Measurements from ENCODE around the gene SP140L.
A peak's percentile ranks its signal among the peaks of the same experiment; 100 is the strongest.
"Not testable (repeated sequence)": the region's sequence is repeated elsewhere in the genome, so short reads cannot be mapped to it uniquely, and the experiment has no call there.

SP140L gene

DNA sequence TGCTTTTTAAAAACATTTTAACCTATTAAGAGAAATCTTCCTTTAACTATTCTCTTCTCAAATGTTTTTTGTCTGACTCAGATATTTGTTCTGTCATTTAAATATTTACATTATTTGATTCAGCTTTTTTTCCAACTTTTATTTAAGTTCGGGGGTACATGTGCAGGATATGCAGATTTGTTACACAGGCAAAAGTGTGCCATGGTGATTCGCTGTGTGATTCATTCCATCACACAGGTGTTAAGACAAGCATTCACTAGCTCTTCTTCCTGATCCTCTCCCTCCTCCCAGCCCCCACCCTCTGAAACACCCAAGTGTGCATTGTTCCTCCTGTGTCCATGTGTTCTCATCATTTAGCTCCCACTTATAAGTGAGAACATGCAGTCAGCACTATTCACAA lies 108.4 kb downstream of the SP140L start:
- no peaks in the 10 kb centered on the region for H3K9me3 ChIP-seq (ENCODE audit: insufficient read depth, low read length)
- TF ChIP-seq EZH2phosphoT487 (IDR thresholded peaks at IDR 0.05; ENCODE audit: low read depth): no peak
- TF ChIP-seq, protein P1, sequence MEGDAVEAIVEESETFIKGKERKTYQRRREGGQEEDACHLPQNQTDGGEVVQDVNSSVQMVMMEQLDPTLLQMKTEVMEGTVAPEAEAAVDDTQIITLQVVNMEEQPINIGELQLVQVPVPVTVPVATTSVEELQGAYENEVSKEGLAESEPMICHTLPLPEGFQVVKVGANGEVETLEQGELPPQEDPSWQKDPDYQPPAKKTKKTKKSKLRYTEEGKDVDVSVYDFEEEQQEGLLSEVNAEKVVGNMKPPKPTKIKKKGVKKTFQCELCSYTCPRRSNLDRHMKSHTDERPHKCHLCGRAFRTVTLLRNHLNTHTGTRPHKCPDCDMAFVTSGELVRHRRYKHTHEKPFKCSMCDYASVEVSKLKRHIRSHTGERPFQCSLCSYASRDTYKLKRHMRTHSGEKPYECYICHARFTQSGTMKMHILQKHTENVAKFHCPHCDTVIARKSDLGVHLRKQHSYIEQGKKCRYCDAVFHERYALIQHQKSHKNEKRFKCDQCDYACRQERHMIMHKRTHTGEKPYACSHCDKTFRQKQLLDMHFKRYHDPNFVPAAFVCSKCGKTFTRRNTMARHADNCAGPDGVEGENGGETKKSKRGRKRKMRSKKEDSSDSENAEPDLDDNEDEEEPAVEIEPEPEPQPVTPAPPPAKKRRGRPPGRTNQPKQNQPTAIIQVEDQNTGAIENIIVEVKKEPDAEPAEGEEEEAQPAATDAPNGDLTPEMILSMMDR (IDR thresholded peaks at IDR 0.05; ENCODE audit: low read depth, low read length): no peak
- H3K9ac ChIP-seq (ENCODE audit: low read length): no peak overlapping the region
- peaks cover 20% of the 10 kb centered on the region for H3K4me1 ChIP-seq (ENCODE audit: low read length)
- H3K79me2 ChIP-seq (ENCODE audit: low read length): peaks cover 85% of the 10 kb centered on the region
- no peak overlapping the region for H3K27ac ChIP-seq (ENCODE audit: low read length)
- no peak overlapping the region for H3K4me2 ChIP-seq (ENCODE audit: low read length)
- H3K4me3 ChIP-seq (ENCODE audit: low read length): no peak overlapping the region
- no peaks in the 10 kb centered on the region for H3K27me3 ChIP-seq (ENCODE audit: low read depth, low read length)
- H3K36me3 ChIP-seq (replicated peaks; ENCODE audit: low read depth, low read length): peaks cover 56% of the 10 kb centered on the region
- H4K20me1 ChIP-seq (ENCODE audit: insufficient read depth, low read length): peaks cover 14% of the 10 kb centered on the region
- no peak overlapping the region for H2AFZ ChIP-seq (ENCODE audit: low read depth, low read length)

DNA sequence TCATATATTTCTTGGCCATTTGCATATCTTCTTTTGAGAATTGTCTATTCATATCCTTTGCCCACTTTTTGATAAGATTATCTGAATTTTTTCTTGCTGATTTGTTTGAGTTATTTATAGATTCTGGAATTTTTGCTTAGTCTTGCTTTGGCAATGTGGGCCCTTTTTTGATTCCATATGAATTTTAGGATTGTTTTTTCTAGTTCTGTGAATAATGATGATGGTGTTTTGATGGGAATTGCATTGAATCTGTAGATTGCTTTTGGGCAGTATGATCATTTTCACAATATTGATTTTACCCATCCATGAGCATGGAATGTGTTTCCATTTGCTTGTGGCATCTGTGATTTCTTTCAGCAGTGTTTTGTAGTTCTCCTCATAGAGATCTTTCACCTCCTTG lies 112.1 kb downstream of the SP140L start:
- not testable (repeated sequence) for H3K4me3 ChIP-seq (ENCODE audit: low read length); H2AFZ ChIP-seq (ENCODE audit: low read depth, low read length); H3K9me3 ChIP-seq (ENCODE audit: insufficient read depth, low read length); H4K20me1 ChIP-seq (ENCODE audit: insufficient read depth, low read length); H3K27me3 ChIP-seq (ENCODE audit: low read depth, low read length); H3K27ac ChIP-seq (ENCODE audit: low read length); H3K9ac ChIP-seq (ENCODE audit: low read length)
- Histone ChIP-seq H3K36me3 (replicated peaks; ENCODE audit: low read depth, low read length) (peaks cover 42% of the 10 kb centered on the region), H3K4me2 (ENCODE audit: low read length) (0 out of 2 replicates have a peak overlapping the region, but pooled peaks have one; percentile 61), H3K4me1 (ENCODE audit: low read length) (peaks cover 15% of the 10 kb centered on the region), H3K79me2 (ENCODE audit: low read length) (peaks cover 59% of the 10 kb centered on the region)

DNA sequence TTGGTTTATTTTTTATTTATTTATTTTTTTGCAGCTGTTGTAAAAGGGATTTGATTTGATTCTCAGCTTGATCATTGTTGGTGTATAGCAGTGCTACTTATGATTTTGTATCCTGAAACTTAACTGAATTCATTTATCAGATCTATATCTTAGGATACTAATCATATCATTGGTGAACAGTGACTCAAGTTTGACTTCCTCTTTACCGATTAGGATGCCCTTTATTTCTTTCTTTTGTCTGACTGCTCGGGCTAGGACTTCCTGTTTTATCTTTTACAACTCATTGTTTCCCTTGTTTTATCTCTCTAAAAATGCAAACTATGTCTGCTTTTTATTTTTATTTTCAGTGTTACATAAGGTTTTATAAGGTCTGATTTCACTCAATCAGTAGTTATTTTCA lies 112.6 kb downstream of the SP140L start:
- no peak overlapping the region for H3K9ac ChIP-seq (ENCODE audit: low read length)
- H3K79me2 ChIP-seq (ENCODE audit: low read length): peaks cover 54% of the 10 kb centered on the region
- no peak overlapping the region for H3K27ac ChIP-seq (ENCODE audit: low read length)
- no peak overlapping the region for H2AFZ ChIP-seq (ENCODE audit: low read depth, low read length)
- peaks cover 46% of the 10 kb centered on the region for H3K36me3 ChIP-seq (replicated peaks; ENCODE audit: low read depth, low read length)
- no peaks in the 10 kb centered on the region for H3K27me3 ChIP-seq (ENCODE audit: low read depth, low read length)
- peak overlapping the region; percentile 61 for H3K4me2 ChIP-seq (ENCODE audit: low read length)
- no peak for TF ChIP-seq EZH2phosphoT487 (IDR thresholded peaks at IDR 0.05; ENCODE audit: low read depth)
- TF ChIP-seq, protein P1 (IDR thresholded peaks at IDR 0.05; ENCODE audit: low read depth, low read length): no peak
- H3K4me1 ChIP-seq (ENCODE audit: low read length): peaks cover 15% of the 10 kb centered on the region
- H4K20me1 ChIP-seq (ENCODE audit: insufficient read depth, low read length): 0 out of 2 replicates have a peak, but pooled peaks cover 6% of the 10 kb centered on the region
- no peaks in the 10 kb centered on the region for H3K9me3 ChIP-seq (ENCODE audit: insufficient read depth, low read length)
- H3K4me3 ChIP-seq (ENCODE audit: low read length): peak overlapping the region; percentile 35; the same call in 1 of the 2 replicates

DNA sequence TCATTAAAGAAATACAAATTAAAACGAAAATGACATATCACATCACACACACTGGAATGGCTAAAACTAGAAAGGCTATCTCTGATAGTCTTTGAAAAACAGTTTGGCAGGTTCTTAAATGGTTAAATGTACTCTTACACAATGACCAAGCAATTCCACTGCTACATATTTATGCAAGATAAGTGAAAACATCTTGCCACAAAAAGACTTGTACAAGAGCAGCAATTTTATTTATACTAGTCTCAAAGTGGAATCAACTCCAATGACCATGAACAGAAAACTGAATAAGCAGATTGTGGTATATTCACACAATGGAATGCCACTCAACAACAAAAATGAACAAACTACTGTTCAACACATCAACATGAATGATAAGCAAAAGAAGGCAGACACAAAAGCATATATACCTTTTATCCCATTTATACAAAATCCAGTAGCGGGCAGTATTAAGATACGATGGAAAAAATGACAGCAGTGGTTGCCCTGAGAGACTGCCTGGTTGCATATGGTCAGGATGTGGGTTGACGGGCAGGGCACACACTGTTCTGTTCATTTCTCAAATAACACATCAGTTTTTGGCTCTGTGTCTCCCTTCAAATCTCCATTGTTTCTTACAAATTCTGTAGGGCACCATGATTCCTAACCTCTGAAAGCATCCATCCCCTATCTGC lies 114.4 kb downstream of the SP140L start:
- Histone ChIP-seq H3K27ac (ENCODE audit: low read length) (no peak overlapping the region), H3K9me3 (ENCODE audit: insufficient read depth, low read length) (no peaks in the 10 kb centered on the region), H3K36me3 (replicated peaks; ENCODE audit: low read depth, low read length) (peaks cover 45% of the 10 kb centered on the region), H3K9ac (ENCODE audit: low read length) (no peak overlapping the region), H3K27me3 (ENCODE audit: low read depth, low read length) (no peaks in the 10 kb centered on the region), H3K4me3 (ENCODE audit: low read length) (no peak overlapping the region), H3K79me2 (ENCODE audit: low read length) (peaks cover 38% of the 10 kb centered on the region), H2AFZ (ENCODE audit: low read depth, low read length) (no peak overlapping the region), H4K20me1 (ENCODE audit: insufficient read depth, low read length) (0 out of 2 replicates have a peak, but pooled peaks cover 6% of the 10 kb centered on the region), H3K4me2 (ENCODE audit: low read length) (no peak overlapping the region), H3K4me1 (ENCODE audit: low read length) (peaks cover 19% of the 10 kb centered on the region)
- TF ChIP-seq EZH2phosphoT487 (IDR thresholded peaks at IDR 0.05; ENCODE audit: low read depth): no peak
- TF ChIP-seq, protein P1 (IDR thresholded peaks at IDR 0.05; ENCODE audit: low read depth, low read length): no peak

Measured in OCI-LY3 (cell line).